Measurements from ENCODE around the gene AJAP1. TPM values are rescaled to one million over a fixed set of nuclear protein-coding genes. Genes with fewer than 3 reads are reported as not detected.

AJAP1 gene
- total and polyA plus RNA-seq, 2 experiments from 2014 or later = not detected

- H3K4me1 Mint-ChIP-seq = peaks cover 60% of the 10 kb centered on the region
Measured at GRCh38 chr1:4658643-4659628, 4.5 kb downstream of the AJAP1 start.

More at GRCh38 chr1:4658643-4659628, 4.5 kb downstream of the AJAP1 start:
- DNase-seq (ENCODE audit: low spot score) = no peak
- Histone ChIP-seq H4K20me1 (replicated peaks; ENCODE audit: insufficient read depth) (no peaks in the 10 kb centered on the region), H3K36me3 (ENCODE audit: insufficient read depth) (peaks cover 4% of the 10 kb centered on the region; the same call in 1 of the 2 replicates), H3F3A (replicated peaks; ENCODE audit: low read depth) (no peaks in the 10 kb centered on the region), H3K4me2 (no peak overlapping the region), H3K9me2 (ENCODE audit: insufficient read depth) (no peaks in the 10 kb centered on the region), H2AFZ (no peak overlapping the region), H3K4me3 (no peak overlapping the region), H3K27ac (ENCODE audit: low read depth) (no peak overlapping the region), H3K27me3 (ENCODE audit: insufficient read depth) (no peaks in the 10 kb centered on the region), H3K79me2 (replicated peaks; ENCODE audit: insufficient read depth) (no peaks in the 10 kb centered on the region), H3K4me1 (ENCODE audit: insufficient read depth) (no peaks in the 10 kb centered on the region)
- H3K4me3 Mint-ChIP-seq = peak overlapping the region; percentile 59
- no peaks in the 10 kb centered on the region; the same call in 2 of the 3 replicates for H3K36me3 Mint-ChIP-seq (ENCODE audit: low read depth)
- no peaks in the 10 kb centered on the region for H3K9me3 Mint-ChIP-seq
- H3K27me3 Mint-ChIP-seq (ENCODE audit: insufficient read depth, low read depth, poor library complexity) = peaks cover 54% of the 10 kb centered on the region
- peak; percentile 6 for ATAC-seq
- H3K27ac Mint-ChIP-seq = no peak overlapping the region
- TF ChIP-seq CREB1 (CRISPR knock-in tag; IDR thresholded peaks at IDR 0.05; ENCODE audit: low read depth) (no peak), STAT1 (IDR thresholded peaks at IDR 0.05; ENCODE audit: unreplicated experiment) (no peak), ETS1 (IDR thresholded peaks at IDR 0.05) (no peak), ZNF114 (CRISPR knock-in tag; IDR thresholded peaks at IDR 0.05) (no peak), REST (IDR thresholded peaks at IDR 0.05; ENCODE audit: unreplicated experiment) (no peak), EZH2phosphoT487 (IDR thresholded peaks at IDR 0.05; ENCODE audit: unreplicated experiment) (no peak), POLR2AphosphoS5 (IDR thresholded peaks at IDR 0.05; ENCODE audit: low read depth) (no peak), NANOG (IDR thresholded peaks at IDR 0.05; ENCODE audit: borderline replicate concordance) (no peak), EZH2 (IDR thresholded peaks at IDR 0.05; ENCODE audit: low read depth, unreplicated experiment) (no peak)
- TF ChIP-seq, protein P1, sequence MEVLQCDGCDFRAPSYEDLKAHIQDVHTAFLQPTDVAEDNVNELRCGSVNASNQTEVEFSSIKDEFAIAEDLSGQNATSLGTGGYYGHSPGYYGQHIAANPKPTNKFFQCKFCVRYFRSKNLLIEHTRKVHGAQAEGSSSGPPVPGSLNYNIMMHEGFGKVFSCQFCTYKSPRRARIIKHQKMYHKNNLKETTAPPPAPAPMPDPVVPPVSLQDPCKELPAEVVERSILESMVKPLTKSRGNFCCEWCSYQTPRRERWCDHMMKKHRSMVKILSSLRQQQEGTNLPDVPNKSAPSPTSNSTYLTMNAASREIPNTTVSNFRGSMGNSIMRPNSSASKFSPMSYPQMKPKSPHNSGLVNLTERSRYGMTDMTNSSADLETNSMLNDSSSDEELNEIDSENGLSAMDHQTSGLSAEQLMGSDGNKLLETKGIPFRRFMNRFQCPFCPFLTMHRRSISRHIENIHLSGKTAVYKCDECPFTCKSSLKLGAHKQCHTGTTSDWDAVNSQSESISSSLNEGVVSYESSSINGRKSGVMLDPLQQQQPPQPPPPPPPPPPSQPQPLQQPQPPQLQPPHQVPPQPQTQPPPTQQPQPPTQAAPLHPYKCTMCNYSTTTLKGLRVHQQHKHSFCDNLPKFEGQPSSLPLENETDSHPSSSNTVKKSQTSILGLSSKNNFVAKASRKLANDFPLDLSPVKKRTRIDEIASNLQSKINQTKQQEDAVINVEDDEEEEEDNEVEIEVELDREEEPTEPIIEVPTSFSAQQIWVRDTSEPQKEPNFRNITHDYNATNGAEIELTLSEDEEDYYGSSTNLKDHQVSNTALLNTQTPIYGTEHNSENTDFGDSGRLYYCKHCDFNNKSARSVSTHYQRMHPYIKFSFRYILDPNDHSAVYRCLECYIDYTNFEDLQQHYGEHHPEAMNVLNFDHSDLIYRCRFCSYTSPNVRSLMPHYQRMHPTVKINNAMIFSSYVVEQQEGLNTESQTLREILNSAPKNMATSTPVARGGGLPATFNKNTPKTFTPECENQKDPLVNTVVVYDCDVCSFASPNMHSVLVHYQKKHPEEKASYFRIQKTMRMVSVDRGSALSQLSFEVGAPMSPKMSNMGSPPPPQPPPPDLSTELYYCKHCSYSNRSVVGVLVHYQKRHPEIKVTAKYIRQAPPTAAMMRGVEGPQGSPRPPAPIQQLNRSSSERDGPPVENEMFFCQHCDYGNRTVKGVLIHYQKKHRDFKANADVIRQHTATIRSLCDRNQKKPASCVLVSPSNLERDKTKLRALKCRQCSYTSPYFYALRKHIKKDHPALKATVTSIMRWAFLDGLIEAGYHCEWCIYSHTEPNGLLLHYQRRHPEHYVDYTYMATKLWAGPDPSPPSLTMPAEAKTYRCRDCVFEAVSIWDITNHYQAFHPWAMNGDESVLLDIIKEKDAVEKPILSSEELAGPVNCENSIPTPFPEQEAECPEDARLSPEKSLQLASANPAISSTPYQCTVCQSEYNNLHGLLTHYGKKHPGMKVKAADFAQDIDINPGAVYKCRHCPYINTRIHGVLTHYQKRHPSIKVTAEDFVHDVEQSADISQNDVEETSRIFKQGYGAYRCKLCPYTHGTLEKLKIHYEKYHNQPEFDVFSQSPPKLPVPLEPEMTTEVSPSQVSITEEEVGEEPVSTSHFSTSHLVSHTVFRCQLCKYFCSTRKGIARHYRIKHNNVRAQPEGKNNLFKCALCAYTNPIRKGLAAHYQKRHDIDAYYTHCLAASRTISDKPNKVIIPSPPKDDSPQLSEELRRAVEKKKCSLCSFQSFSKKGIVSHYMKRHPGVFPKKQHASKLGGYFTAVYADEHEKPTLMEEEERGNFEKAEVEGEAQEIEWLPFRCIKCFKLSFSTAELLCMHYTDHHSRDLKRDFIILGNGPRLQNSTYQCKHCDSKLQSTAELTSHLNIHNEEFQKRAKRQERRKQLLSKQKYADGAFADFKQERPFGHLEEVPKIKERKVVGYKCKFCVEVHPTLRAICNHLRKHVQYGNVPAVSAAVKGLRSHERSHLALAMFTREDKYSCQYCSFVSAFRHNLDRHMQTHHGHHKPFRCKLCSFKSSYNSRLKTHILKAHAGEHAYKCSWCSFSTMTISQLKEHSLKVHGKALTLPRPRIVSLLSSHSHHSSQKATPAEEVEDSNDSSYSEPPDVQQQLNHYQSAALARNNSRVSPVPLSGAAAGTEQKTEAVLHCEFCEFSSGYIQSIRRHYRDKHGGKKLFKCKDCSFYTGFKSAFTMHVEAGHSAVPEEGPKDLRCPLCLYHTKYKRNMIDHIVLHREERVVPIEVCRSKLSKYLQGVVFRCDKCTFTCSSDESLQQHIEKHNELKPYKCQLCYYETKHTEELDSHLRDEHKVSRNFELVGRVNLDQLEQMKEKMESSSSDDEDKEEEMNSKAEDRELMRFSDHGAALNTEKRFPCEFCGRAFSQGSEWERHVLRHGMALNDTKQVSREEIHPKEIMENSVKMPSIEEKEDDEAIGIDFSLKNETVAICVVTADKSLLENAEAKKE (CRISPR knock-in tag; IDR thresholded peaks at IDR 0.05) = no peak
- TF ChIP-seq, protein P2, sequence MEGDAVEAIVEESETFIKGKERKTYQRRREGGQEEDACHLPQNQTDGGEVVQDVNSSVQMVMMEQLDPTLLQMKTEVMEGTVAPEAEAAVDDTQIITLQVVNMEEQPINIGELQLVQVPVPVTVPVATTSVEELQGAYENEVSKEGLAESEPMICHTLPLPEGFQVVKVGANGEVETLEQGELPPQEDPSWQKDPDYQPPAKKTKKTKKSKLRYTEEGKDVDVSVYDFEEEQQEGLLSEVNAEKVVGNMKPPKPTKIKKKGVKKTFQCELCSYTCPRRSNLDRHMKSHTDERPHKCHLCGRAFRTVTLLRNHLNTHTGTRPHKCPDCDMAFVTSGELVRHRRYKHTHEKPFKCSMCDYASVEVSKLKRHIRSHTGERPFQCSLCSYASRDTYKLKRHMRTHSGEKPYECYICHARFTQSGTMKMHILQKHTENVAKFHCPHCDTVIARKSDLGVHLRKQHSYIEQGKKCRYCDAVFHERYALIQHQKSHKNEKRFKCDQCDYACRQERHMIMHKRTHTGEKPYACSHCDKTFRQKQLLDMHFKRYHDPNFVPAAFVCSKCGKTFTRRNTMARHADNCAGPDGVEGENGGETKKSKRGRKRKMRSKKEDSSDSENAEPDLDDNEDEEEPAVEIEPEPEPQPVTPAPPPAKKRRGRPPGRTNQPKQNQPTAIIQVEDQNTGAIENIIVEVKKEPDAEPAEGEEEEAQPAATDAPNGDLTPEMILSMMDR (conservative IDR thresholded peaks at IDR 0.05; ENCODE audit: low read depth in 2 of 2) = no peak

Measured in GM23338 (cell line).